ENCODE data around the gene CFAP99. TPM values are rescaled to one million over a fixed set of nuclear protein-coding genes. Genes with fewer than 3 reads are reported as not detected.

Gene CFAP99
- total and polyA plus RNA-seq, 9 of the 15 experiments (the other 6 are each of a cell fraction or from before 2014, with no cell fraction given): 0.07 to 0.18 (median 0.09) TPM; not detected in 6

GRCh38 chr4:2399631-2400190 lies 19.0 kb upstream of the CFAP99 start:
- no peak overlapping the region for H3K4me2 ChIP-seq (ENCODE audit: insufficient read depth, low read length)
- 93% methylated on average over 17 of the region's 28 CpGs for WGBS (ENCODE audit: insufficient coverage, low coverage, missing lambda C conversion rate)
- no peak overlapping the region for H3K4me3 ChIP-seq
- in situ Hi-C loops (cut with MboI) (no loop called here), intact Hi-C loops (cut with micrococcal nuclease) (no loop called here)
- no peaks in the 10 kb centered on the region for H3K27me3 ChIP-seq (ENCODE audit: control insufficient read depth in 2 of 2, insufficient read depth in 2 of 2, low read length in 2 of 2)
- peaks cover 48 to 88% of the 10 kb centered on the region in 2 experiments for H3K4me1 ChIP-seq (replicated peaks in 1 of 2; ENCODE audit: control insufficient read depth in 2 of 2, insufficient read depth in 2 of 2, low read length in 2 of 2)
- H3K36me3 ChIP-seq (ENCODE audit: control insufficient read depth, insufficient read depth, low read length): peaks cover 8% of the 10 kb centered on the region; the same call in 1 of the 3 replicates
- ATAC-seq (no peak), DNase-seq (ENCODE audit: extremely low read depth in 1 of 4, low spot score in 3 of 4) (no peak), FAIRE-seq (no peak)
- H3K27ac ChIP-seq (ENCODE audit: extremely low read depth, low read depth, low read length): no peak overlapping the region
- H4K20me1 ChIP-seq (replicated peaks; ENCODE audit: control insufficient read depth, insufficient read depth, low read length): no peaks in the 10 kb centered on the region
- H3K79me2 ChIP-seq (ENCODE audit: control insufficient read depth, insufficient read depth, low read length): peaks cover 77% of the 10 kb centered on the region
- H2AFZ ChIP-seq (ENCODE audit: low read depth, low read length): no peak overlapping the region
- H3K9me1 ChIP-seq (ENCODE audit: control insufficient read depth, insufficient read depth, low read length): peaks cover 4% of the 10 kb centered on the region
- no TSS peak for BruUV-seq (replicated peaks)
- H3K9me3 ChIP-seq (replicated peaks; ENCODE audit: control insufficient read depth, insufficient read depth, low read depth, low read length): no peaks in the 10 kb centered on the region
- POLR2A ChIA-PET: interaction anchor here (0.7 to 1.5 kb wide), 2 partner anchors 9 to 10 kb away, joined by 3 to 5 read pairs; no protein-coding TSS in a partner anchor
- CTCF ChIA-PET (ENCODE audit: low intra/inter-chr PET ratio): no interaction called here
- TF ChIP-seq ZNF507 (tag; conservative IDR thresholded peaks at IDR 0.05) (no peak), ZNF408 (CRISPR knock-in tag; IDR thresholded peaks at IDR 0.05; ENCODE audit: low read depth) (no peak), RREB1 (CRISPR knock-in tag; IDR thresholded peaks at IDR 0.05) (no peak), ZNF668 (CRISPR knock-in tag; IDR thresholded peaks at IDR 0.05) (no peak), ZNF354B (CRISPR knock-in tag; IDR thresholded peaks at IDR 0.05) (no peak), ELK1 (CRISPR knock-in tag; IDR thresholded peaks at IDR 0.05) (no peak)
- H3K9ac ChIP-seq (ENCODE audit: insufficient read depth in 1 of 2, low read depth in 2 of 2, low read length in 2 of 2): peak overlapping the region in 1 of 2 experiments; percentile 35; a peak in 1 of 4 replicates

All from K562 (cell line).